Measurements from ENCODE around the gene PSEN2. TPM values are rescaled to one million over a fixed set of nuclear protein-coding genes. Genes with fewer than 3 reads are reported as not detected.
A peak's percentile ranks its signal among the peaks of the same experiment; 100 is the strongest.

PSEN2 gene
- total RNA-seq, 2 experiments from 2014 or later = 0.48 to 1.7 TPM

- no TSS peak for BruUV-seq (replicated peaks)
- H3K9me3 ChIP-seq (ENCODE audit: low read length) = no peaks in the 10 kb centered on the region
- no peaks in the 10 kb centered on the region for H3K36me3 ChIP-seq (ENCODE audit: insufficient read depth, low read length)
- peaks cover 55% of the 10 kb centered on the region for H3K4me1 ChIP-seq (ENCODE audit: insufficient read depth, low read length, poor library complexity, severe bottlenecking)
- no peak overlapping the region; the same call in 1 of the 2 replicates for H2AFZ ChIP-seq (ENCODE audit: low read length)
- TF ChIP-seq EZH2phosphoT487 (IDR thresholded peaks at IDR 0.05; ENCODE audit: borderline replicate concordance, low read depth, low read length) = no peak
- TF ChIP-seq CTCF (conservative IDR thresholded peaks at IDR 0.05; ENCODE audit: low read length) = no peak
- H3K4me3 ChIP-seq (ENCODE audit: low read depth, low read length, poor library complexity, severe bottlenecking) = no peak overlapping the region
- intact Hi-C loops (cut with micrococcal nuclease; ENCODE audit: unreplicated experiment) = loop anchor here (5.0 kb wide), 2 partner anchors 63 to 138 kb away; no protein-coding TSS in a partner anchor
- ChIA-PET CTCF (ENCODE audit: unreplicated experiment) (interaction anchor here (0.6 to 0.7 kb wide), 3 partner anchors 119 to 299 kb away, joined by 3 to 5 read pairs (median 3); no protein-coding TSS in a partner anchor), POLR2A (interaction anchor here (0.5 to 2.2 kb wide), 4 partner anchors 74 to 182 kb away, joined by 3 to 8 read pairs (median 4); no protein-coding TSS in a partner anchor)
- H3K27ac ChIP-seq (ENCODE audit: low read depth, low read length, poor library complexity, severe bottlenecking) = no peak overlapping the region
- no peaks in the 10 kb centered on the region for H3K9me2 ChIP-seq (ENCODE audit: insufficient read depth, low read length)
- DNase-seq (ENCODE audit: low spot score) = no peak
- no peak overlapping the region for H3K4me2 ChIP-seq (ENCODE audit: low read length)
- no peaks in the 10 kb centered on the region for H3K79me2 ChIP-seq (ENCODE audit: insufficient read depth, low read depth, low read length)
- no peaks in the 10 kb centered on the region for H4K20me1 ChIP-seq (ENCODE audit: insufficient read depth, low read length)
These were observed 44.7 kb upstream of the PSEN2 start for GRCh38 chr1:226825746-226826100.

GRCh38 chr1:226826479-226827261, 43.7 kb upstream of the PSEN2 start:
- intact Hi-C loops (cut with micrococcal nuclease; ENCODE audit: unreplicated experiment) = loop anchor here (5.0 kb wide), 2 partner anchors 64 to 139 kb away; no protein-coding TSS in a partner anchor
- POLR2A ChIA-PET = interaction anchor here (0.5 to 2.2 kb wide), 9 partner anchors 8 to 164 kb away, joined by 3 to 8 read pairs (median 3); partner anchors contain the start of gene ITPKB

More at GRCh38 chr1:226826479-226827261, 43.7 kb upstream of the PSEN2 start:
- BruUV-seq (replicated peaks) = no TSS peak
- TF ChIP-seq EZH2phosphoT487 (IDR thresholded peaks at IDR 0.05; ENCODE audit: borderline replicate concordance, low read depth, low read length) = no peak
- no peak for TF ChIP-seq CTCF (conservative IDR thresholded peaks at IDR 0.05; ENCODE audit: low read length)
- no peak overlapping the region for H3K27ac ChIP-seq (ENCODE audit: low read depth, low read length, poor library complexity, severe bottlenecking)
- DNase-seq (ENCODE audit: low spot score) = no peak
- H3K4me3 ChIP-seq (ENCODE audit: low read depth, low read length, poor library complexity, severe bottlenecking) = no peak overlapping the region
- no peaks in the 10 kb centered on the region for H3K79me2 ChIP-seq (ENCODE audit: insufficient read depth, low read depth, low read length)
- H3K9me3 ChIP-seq (ENCODE audit: low read length) = no peaks in the 10 kb centered on the region
- H3K4me2 ChIP-seq (ENCODE audit: low read length) = no peak overlapping the region
- H2AFZ ChIP-seq (ENCODE audit: low read length) = peak overlapping the region; percentile 93; the same call in 1 of the 2 replicates
- CTCF ChIA-PET (ENCODE audit: unreplicated experiment) = interaction anchor here (0.7 to 1.4 kb wide), 6 partner anchors 53 to 200 kb away, joined by 3 to 4 read pairs (median 3); no protein-coding TSS in a partner anchor
- H3K9me2 ChIP-seq (ENCODE audit: insufficient read depth, low read length) = no peaks in the 10 kb centered on the region
- no peaks in the 10 kb centered on the region for H4K20me1 ChIP-seq (ENCODE audit: insufficient read depth, low read length)
- H3K4me1 ChIP-seq (ENCODE audit: insufficient read depth, low read length, poor library complexity, severe bottlenecking) = peaks cover 49% of the 10 kb centered on the region
- no peaks in the 10 kb centered on the region for H3K36me3 ChIP-seq (ENCODE audit: insufficient read depth, low read length)
